NCI-H1436 (cell line): ENCODE results near the gene PRELP.

ENCODE experiments used
- DNase-seq: peaks from one replicate; lab custom pipeline; 2025; lab: John Stamatoyannopoulos, UW

PRELP gene

GRCh38 chr1:203525685-203526084 lies 50.1 kb downstream of the PRELP start:
- no peak for DNase-seq

GRCh38 chr1:203526130-203526529 lies 50.5 kb downstream of the PRELP start:
- no peak for DNase-seq

- no peak for DNase-seq
These were observed 51.0 kb downstream of the PRELP start for GRCh38 chr1:203526572-203526971.

GRCh38 chr1:203527013-203527412 lies 51.4 kb downstream of the PRELP start:
- DNase-seq, result no peak

GRCh38 chr1:203528063-203528462 lies 52.5 kb downstream of the PRELP start:
- no peak for DNase-seq

- DNase-seq, result no peak
These were observed 53.6 kb downstream of the PRELP start for GRCh38 chr1:203528976-203529835.

GRCh38 chr1:203531063-203531462 lies 55.5 kb downstream of the PRELP start:
- DNase-seq, result no peak

GRCh38 chr1:203534012-203534411 lies 58.4 kb downstream of the PRELP start:
- DNase-seq, result no peak

GRCh38 chr1:203534526-203534925 lies 58.9 kb downstream of the PRELP start:
- DNase-seq, result no peak

- no peak for DNase-seq
These were observed 61.0 kb downstream of the PRELP start for GRCh38 chr1:203536575-203536974.

GRCh38 chr1:203536980-203537455 lies 61.4 kb downstream of the PRELP start:
- no peak for DNase-seq

- DNase-seq, result no peak
These were observed 62.3 kb downstream of the PRELP start for GRCh38 chr1:203537806-203538464.

GRCh38 chr1:203538726-203539125 lies 63.1 kb downstream of the PRELP start:
- DNase-seq, result no peak

GRCh38 chr1:203539831-203540546 lies 64.4 kb downstream of the PRELP start:
- no peak for DNase-seq
